H9 (cell line): ENCODE data around the gene GFRA1. TPM values are rescaled to one million over a fixed set of nuclear protein-coding genes. Genes with fewer than 3 reads are reported as not detected.

ENCODE experiments used
- DNase-seq: peaks from one replicate; pipeline ENCODE4 v3.0.0-alpha.2; 2017
- H2AFZ ChIP-seq: one replicate; pipeline ENCODE4 v1.6.1; 2013; ENCODE audit warnings: mild to moderate bottlenecking, low read length, control low read depth, moderate library complexity
- H2AK5ac ChIP-seq: 2 replicates; pipeline ENCODE4 v1.6.1; 2013; ENCODE audit warnings: low read length, control low read depth, mixed read lengths; ENCODE audit not compliant: insufficient read length
- H2BK120ac ChIP-seq: one replicate; pipeline ENCODE4 v1.6.1; 2013; ENCODE audit warnings: low read depth, mild to moderate bottlenecking, low read length, control low read depth, inconsistent platforms; ENCODE audit not compliant: poor library complexity, severe bottlenecking
- H2BK12ac ChIP-seq: 2 replicates; pipeline ENCODE4 v1.6.1; 2013; ENCODE audit warnings: low read length, control low read depth, mixed read lengths, low read depth; ENCODE audit not compliant: insufficient read length
- H2BK15ac ChIP-seq: 2 replicates; pipeline ENCODE4 v1.6.1; 2013; ENCODE audit warnings: low read depth, low read length, control low read depth
- H2BK20ac ChIP-seq: one replicate; pipeline ENCODE4 v1.6.1; 2013; ENCODE audit warnings: low read depth, mild to moderate bottlenecking, low read length, control low read depth, inconsistent platforms; ENCODE audit not compliant: poor library complexity, severe bottlenecking
- H2BK5ac ChIP-seq: 2 replicates; pipeline ENCODE4 v1.6.1; 2013; ENCODE audit warnings: low read length, control low read depth, mixed read lengths; ENCODE audit not compliant: insufficient read length
- H3K14ac ChIP-seq: 2 replicates; pipeline ENCODE4 v1.6.1; 2013; ENCODE audit warnings: low read length, control low read depth; ENCODE audit not compliant: insufficient read depth
- H3K18ac ChIP-seq: 2 replicates; pipeline ENCODE4 v1.6.1; 2013; ENCODE audit warnings: low read depth, mild to moderate bottlenecking, mixed read lengths, low read length, control low read depth; ENCODE audit not compliant: insufficient read length
- H3K23ac ChIP-seq: 2 replicates; pipeline ENCODE4 v1.6.1; 2013; ENCODE audit warnings: low read length, control low read depth, mixed read lengths, low read depth; ENCODE audit not compliant: insufficient read length
- H3K23me2 ChIP-seq: 2 replicates; pipeline ENCODE4 v1.6.1; 2013; ENCODE audit warnings: low read depth, mild to moderate bottlenecking, mixed read lengths, low read length, control low read depth; ENCODE audit not compliant: insufficient read length, poor library complexity, severe bottlenecking
- H3K27ac ChIP-seq: 2 replicates; pipeline ENCODE4 v1.5.1; 2013; ENCODE audit warnings: low read length, control low read depth, mixed read lengths, low read depth; ENCODE audit not compliant: insufficient read length
- H3K27me3 ChIP-seq: 2 replicates; pipeline ENCODE4 v1.6.1; 2013; ENCODE audit warnings: low read length, control low read depth, inconsistent platforms; ENCODE audit not compliant: insufficient read depth
- H3K4ac ChIP-seq: 2 replicates; pipeline ENCODE4 v1.6.1; 2013; ENCODE audit warnings: low read depth, mild to moderate bottlenecking, control low read depth, inconsistent platforms, low read length, moderate library complexity
- H3K4me1 ChIP-seq: 2 replicates; pipeline ENCODE4 v1.6.1; 2013; ENCODE audit warnings: low read length, control low read depth, inconsistent platforms; ENCODE audit not compliant: insufficient read depth
- H3K4me2 ChIP-seq: 2 replicates; pipeline ENCODE4 v1.6.1; 2013; ENCODE audit warnings: low read length, control low read depth, mixed read lengths; ENCODE audit not compliant: insufficient read length, insufficient read depth
- H3K56ac ChIP-seq: 2 replicates; pipeline ENCODE4 v1.6.1; 2013; ENCODE audit warnings: low read depth, mild to moderate bottlenecking, mixed read lengths, low read length, control low read depth; ENCODE audit not compliant: insufficient read length
- H3K79me1 ChIP-seq: 2 replicates; pipeline ENCODE4 v1.6.1; 2013; ENCODE audit warnings: low read depth, mild to moderate bottlenecking, moderate library complexity, low read length, control low read depth, inconsistent platforms; ENCODE audit not compliant: insufficient read depth, poor library complexity, severe bottlenecking
- H3K79me2 ChIP-seq: 2 replicates; pipeline ENCODE4 v1.6.1; 2013; ENCODE audit warnings: low read length, control low read depth, inconsistent platforms; ENCODE audit not compliant: insufficient read depth
- H3K9ac ChIP-seq: 2 replicates; pipeline ENCODE4 v1.6.1; 2013; ENCODE audit warnings: low read length, control low read depth, mixed read lengths; ENCODE audit not compliant: insufficient read length; ENCODE audit errors: extremely low read depth
- H3K9me3 ChIP-seq: one replicate; pipeline ENCODE4 v1.6.1; 2013; ENCODE audit warnings: low read depth, low read length, inconsistent platforms; ENCODE audit not compliant: control insufficient read depth
- H3T11ph ChIP-seq: one replicate; pipeline ENCODE4 v1.6.1; 2013; ENCODE audit warnings: mild to moderate bottlenecking, low read length, control low read depth, inconsistent platforms
- H4K20me1 ChIP-seq: one replicate; pipeline ENCODE4 v1.6.1; 2013; ENCODE audit not compliant: control insufficient read depth, insufficient read length, insufficient read depth
- H4K5ac ChIP-seq: 2 replicates; pipeline ENCODE4 v1.6.1; 2013; ENCODE audit warnings: low read depth, mild to moderate bottlenecking, mixed read lengths, low read length, control low read depth; ENCODE audit not compliant: insufficient read length
- H4K8ac ChIP-seq: replicated peaks from 2 replicates; pipeline ENCODE4 v1.6.1; 2013; ENCODE audit warnings: low read length, control low read depth, mixed read lengths, low read depth; ENCODE audit not compliant: insufficient read length
- H4K91ac ChIP-seq: 2 replicates; pipeline ENCODE4 v1.6.1; 2013; ENCODE audit warnings: low read depth, mild to moderate bottlenecking, moderate library complexity, mixed read lengths, low read length, control low read depth; ENCODE audit not compliant: insufficient read length
- H3K27ac Mint-ChIP-seq, 3 experiments: 2 replicates in 2 of 3; 3 replicates in 1 of 3; pipeline ENCODE4 v1.8.0; 2020 to 2021; ENCODE audit warnings: mixed read lengths in 3 of 3, mild to moderate bottlenecking in 1 of 3, moderate library complexity in 1 of 3
- H3K27me3 Mint-ChIP-seq: 2 replicates; pipeline ENCODE4 v1.8.0; 2021; ENCODE audit warnings: low read depth, mild to moderate bottlenecking, moderate library complexity, mixed read lengths
- H3K36me3 Mint-ChIP-seq, 3 experiments: 2 replicates in 2 of 3; 3 replicates in 1 of 3; pipeline ENCODE4 v1.8.0; 2020 to 2021; ENCODE audit warnings: low read depth in 3 of 3, mixed read lengths in 3 of 3; ENCODE audit not compliant: insufficient read depth in 1 of 3
- H3K4me1 Mint-ChIP-seq, 2 experiments: 2 replicates each; pipeline ENCODE4 v1.8.0; 2020; ENCODE audit warnings: mixed read lengths in 2 of 2
- H3K4me3 Mint-ChIP-seq, 2 experiments: 2 replicates in 1 of 2; 3 replicates in 1 of 2; pipeline ENCODE4 v1.8.0; 2020 to 2021; ENCODE audit warnings: mild to moderate bottlenecking in 2 of 2, mixed read lengths in 2 of 2, moderate library complexity in 1 of 2
- H3K9me3 Mint-ChIP-seq, 2 experiments: 2 replicates in 1 of 2; 3 replicates in 1 of 2; pipeline ENCODE4 v1.8.0; 2020; ENCODE audit warnings: mild to moderate bottlenecking in 2 of 2, mixed read lengths in 2 of 2, moderate library complexity in 1 of 2
- WGBS: extraction: QIAGEN DNeasy Blood & Tissue Kit; methylation state at CpG from one replicate; pipeline ENCODE4 v1.1.7; 2013; ENCODE audit warnings: missing lambda C conversion rate, low lambda C conversion rate, mixed read lengths; ENCODE audit not compliant: insufficient read length; ENCODE audit errors: extremely low coverage; 5-methylcytosine and 5-hydroxymethylcytosine counted together
- total RNA-seq: library from RNA; stranded (reverse); gene quantifications from 2 replicates; pipeline ENCODE4 v1.2.1, GENCODE V29; 2021
- TF ChIP-seq, protein P1 (sequence below): fragments of 200-600 bp; sonication (generic); conservative IDR thresholded peaks from 3 replicates; pipeline ENCODE4 v1.8.0; 2021; ENCODE audit warnings: antibody characterized with exemption, mild to moderate bottlenecking

GFRA1 gene
- total RNA-seq, 1 experiment from 2014 or later, result 0.24 TPM

- H4K91ac ChIP-seq, result no peak overlapping the region
- no peaks in the 10 kb centered on the region for H4K20me1 ChIP-seq
- no peak overlapping the region for H3K27ac ChIP-seq
- H2BK20ac ChIP-seq, result no peak overlapping the region
- H3K79me1 ChIP-seq, result no peaks in the 10 kb centered on the region
- no peak overlapping the region for H2BK15ac ChIP-seq
- no peaks in the 10 kb centered on the region for H3K27me3 ChIP-seq
- Mint-ChIP-seq H3K4me1 (peaks cover 6% of the 10 kb centered on the region in 2 experiments), H3K36me3 (no peaks in the 10 kb centered on the region), H3K27ac (no peak overlapping the region), H3K9me3 (no peaks in the 10 kb centered on the region), H3K4me3 (no peak overlapping the region), H3K27me3 (no peaks in the 10 kb centered on the region)
- H3K18ac ChIP-seq, result no peak overlapping the region
- no peak overlapping the region for H3K4me2 ChIP-seq
- H2BK120ac ChIP-seq, result no peak overlapping the region
- H3K79me2 ChIP-seq, result no peaks in the 10 kb centered on the region
- H3T11ph ChIP-seq, result no peak overlapping the region
- no peak overlapping the region for H2AK5ac ChIP-seq
- no peak overlapping the region for H3K56ac ChIP-seq
- H3K23me2 ChIP-seq, result no peaks in the 10 kb centered on the region
- TF ChIP-seq, protein P1, sequence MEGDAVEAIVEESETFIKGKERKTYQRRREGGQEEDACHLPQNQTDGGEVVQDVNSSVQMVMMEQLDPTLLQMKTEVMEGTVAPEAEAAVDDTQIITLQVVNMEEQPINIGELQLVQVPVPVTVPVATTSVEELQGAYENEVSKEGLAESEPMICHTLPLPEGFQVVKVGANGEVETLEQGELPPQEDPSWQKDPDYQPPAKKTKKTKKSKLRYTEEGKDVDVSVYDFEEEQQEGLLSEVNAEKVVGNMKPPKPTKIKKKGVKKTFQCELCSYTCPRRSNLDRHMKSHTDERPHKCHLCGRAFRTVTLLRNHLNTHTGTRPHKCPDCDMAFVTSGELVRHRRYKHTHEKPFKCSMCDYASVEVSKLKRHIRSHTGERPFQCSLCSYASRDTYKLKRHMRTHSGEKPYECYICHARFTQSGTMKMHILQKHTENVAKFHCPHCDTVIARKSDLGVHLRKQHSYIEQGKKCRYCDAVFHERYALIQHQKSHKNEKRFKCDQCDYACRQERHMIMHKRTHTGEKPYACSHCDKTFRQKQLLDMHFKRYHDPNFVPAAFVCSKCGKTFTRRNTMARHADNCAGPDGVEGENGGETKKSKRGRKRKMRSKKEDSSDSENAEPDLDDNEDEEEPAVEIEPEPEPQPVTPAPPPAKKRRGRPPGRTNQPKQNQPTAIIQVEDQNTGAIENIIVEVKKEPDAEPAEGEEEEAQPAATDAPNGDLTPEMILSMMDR, result no peak
- no peak overlapping the region for H4K8ac ChIP-seq
- H3K4ac ChIP-seq, result no peak overlapping the region
- no peaks in the 10 kb centered on the region for H3K9me3 ChIP-seq
- H2BK12ac ChIP-seq, result no peak overlapping the region
- no peaks in the 10 kb centered on the region for H3K4me1 ChIP-seq
- no peak overlapping the region for H3K14ac ChIP-seq
- DNase-seq, result no peak
- no peak overlapping the region for H2AFZ ChIP-seq
- no peak overlapping the region for H2BK5ac ChIP-seq
- no CpG with 5 or more reads among the region's 6 CpGs for WGBS
- H3K9ac ChIP-seq, result no peak overlapping the region
- H4K5ac ChIP-seq, result no peak overlapping the region
- no peak overlapping the region for H3K23ac ChIP-seq
Observed at GRCh38 chr10:116186273-116186672, 86.7 kb downstream of the GFRA1 start.
